Measurements from ENCODE around the gene SELENOS. TPM values are rescaled to one million over a fixed set of nuclear protein-coding genes. Genes with fewer than 3 reads are reported as not detected.

SELENOS gene
- polyA plus RNA-seq, 1 donor from 2014 or later = 136 TPM

DNA sequence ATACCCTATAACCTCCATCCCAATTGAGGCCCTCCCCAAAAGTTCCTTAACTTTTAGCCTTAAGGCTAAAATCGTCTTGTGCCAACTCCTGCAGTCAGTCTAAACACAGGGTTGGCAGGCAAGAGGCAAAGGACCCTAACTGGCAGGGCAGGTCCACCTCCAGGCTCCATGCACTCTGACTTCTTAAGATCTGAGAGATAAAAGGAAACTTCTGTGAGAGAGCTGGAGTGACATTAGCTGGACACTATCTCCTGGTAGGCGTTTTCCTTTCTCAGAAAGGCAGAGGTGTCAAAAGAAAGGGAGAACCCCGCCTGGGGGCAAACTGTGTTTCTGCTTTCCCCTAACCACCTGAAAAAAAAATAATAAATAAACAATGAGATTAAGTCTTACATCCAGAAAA is 29.0 kb downstream of the SELENOS start:
- no peaks in the 10 kb centered on the region for H4K20me1 ChIP-seq (ENCODE audit: insufficient read depth)
- no peak overlapping the region for H3K27ac ChIP-seq (ENCODE audit: low read length)
- H3K9me2 ChIP-seq (ENCODE audit: insufficient read depth, low read length) = no peaks in the 10 kb centered on the region
- H3K36me3 ChIP-seq (ENCODE audit: insufficient read depth, low read length) = no peaks in the 10 kb centered on the region
- no peak overlapping the region for H3K9ac ChIP-seq (ENCODE audit: low read length)
- peaks cover 3% of the 10 kb centered on the region for H3F3A ChIP-seq (ENCODE audit: insufficient read depth, low read length, poor library complexity, severe bottlenecking)
- H3K27me3 ChIP-seq (ENCODE audit: insufficient read depth, low read depth, low read length) = no peaks in the 10 kb centered on the region
- H3K9me3 ChIP-seq (ENCODE audit: low read length) = no peaks in the 10 kb centered on the region
- TF ChIP-seq SMC3 (conservative IDR thresholded peaks at IDR 0.05; ENCODE audit: poor library complexity) = no peak
- TF ChIP-seq EZH2 (IDR thresholded peaks at IDR 0.05; ENCODE audit: borderline replicate concordance, insufficient read depth, low read length, poor library complexity, severe bottlenecking) = no peak
- TF ChIP-seq, protein P1, sequence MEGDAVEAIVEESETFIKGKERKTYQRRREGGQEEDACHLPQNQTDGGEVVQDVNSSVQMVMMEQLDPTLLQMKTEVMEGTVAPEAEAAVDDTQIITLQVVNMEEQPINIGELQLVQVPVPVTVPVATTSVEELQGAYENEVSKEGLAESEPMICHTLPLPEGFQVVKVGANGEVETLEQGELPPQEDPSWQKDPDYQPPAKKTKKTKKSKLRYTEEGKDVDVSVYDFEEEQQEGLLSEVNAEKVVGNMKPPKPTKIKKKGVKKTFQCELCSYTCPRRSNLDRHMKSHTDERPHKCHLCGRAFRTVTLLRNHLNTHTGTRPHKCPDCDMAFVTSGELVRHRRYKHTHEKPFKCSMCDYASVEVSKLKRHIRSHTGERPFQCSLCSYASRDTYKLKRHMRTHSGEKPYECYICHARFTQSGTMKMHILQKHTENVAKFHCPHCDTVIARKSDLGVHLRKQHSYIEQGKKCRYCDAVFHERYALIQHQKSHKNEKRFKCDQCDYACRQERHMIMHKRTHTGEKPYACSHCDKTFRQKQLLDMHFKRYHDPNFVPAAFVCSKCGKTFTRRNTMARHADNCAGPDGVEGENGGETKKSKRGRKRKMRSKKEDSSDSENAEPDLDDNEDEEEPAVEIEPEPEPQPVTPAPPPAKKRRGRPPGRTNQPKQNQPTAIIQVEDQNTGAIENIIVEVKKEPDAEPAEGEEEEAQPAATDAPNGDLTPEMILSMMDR (IDR thresholded peaks at IDR 0.05; ENCODE audit: poor library complexity, severe bottlenecking) = no peak
- TF ChIP-seq MXI1 (conservative IDR thresholded peaks at IDR 0.05; ENCODE audit: poor library complexity, severe bottlenecking) = no peak
- no peak for TF ChIP-seq TAF1 (IDR thresholded peaks at IDR 0.05; ENCODE audit: low read depth)
- TF ChIP-seq, protein P2, sequence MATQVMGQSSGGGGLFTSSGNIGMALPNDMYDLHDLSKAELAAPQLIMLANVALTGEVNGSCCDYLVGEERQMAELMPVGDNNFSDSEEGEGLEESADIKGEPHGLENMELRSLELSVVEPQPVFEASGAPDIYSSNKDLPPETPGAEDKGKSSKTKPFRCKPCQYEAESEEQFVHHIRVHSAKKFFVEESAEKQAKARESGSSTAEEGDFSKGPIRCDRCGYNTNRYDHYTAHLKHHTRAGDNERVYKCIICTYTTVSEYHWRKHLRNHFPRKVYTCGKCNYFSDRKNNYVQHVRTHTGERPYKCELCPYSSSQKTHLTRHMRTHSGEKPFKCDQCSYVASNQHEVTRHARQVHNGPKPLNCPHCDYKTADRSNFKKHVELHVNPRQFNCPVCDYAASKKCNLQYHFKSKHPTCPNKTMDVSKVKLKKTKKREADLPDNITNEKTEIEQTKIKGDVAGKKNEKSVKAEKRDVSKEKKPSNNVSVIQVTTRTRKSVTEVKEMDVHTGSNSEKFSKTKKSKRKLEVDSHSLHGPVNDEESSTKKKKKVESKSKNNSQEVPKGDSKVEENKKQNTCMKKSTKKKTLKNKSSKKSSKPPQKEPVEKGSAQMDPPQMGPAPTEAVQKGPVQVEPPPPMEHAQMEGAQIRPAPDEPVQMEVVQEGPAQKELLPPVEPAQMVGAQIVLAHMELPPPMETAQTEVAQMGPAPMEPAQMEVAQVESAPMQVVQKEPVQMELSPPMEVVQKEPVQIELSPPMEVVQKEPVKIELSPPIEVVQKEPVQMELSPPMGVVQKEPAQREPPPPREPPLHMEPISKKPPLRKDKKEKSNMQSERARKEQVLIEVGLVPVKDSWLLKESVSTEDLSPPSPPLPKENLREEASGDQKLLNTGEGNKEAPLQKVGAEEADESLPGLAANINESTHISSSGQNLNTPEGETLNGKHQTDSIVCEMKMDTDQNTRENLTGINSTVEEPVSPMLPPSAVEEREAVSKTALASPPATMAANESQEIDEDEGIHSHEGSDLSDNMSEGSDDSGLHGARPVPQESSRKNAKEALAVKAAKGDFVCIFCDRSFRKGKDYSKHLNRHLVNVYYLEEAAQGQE (IDR thresholded peaks at IDR 0.05; ENCODE audit: borderline replicate concordance) = no peak
- no peak for TF ChIP-seq EP300 (conservative IDR thresholded peaks at IDR 0.05; ENCODE audit: poor library complexity, severe bottlenecking)
- TF ChIP-seq POLR2AphosphoS5 (IDR thresholded peaks at IDR 0.05) = no peak
- TF ChIP-seq RAD21 (conservative IDR thresholded peaks at IDR 0.05) = no peak
- no peak overlapping the region for H3K4me3 ChIP-seq (ENCODE audit: low read length)
- H3K4me2 ChIP-seq (ENCODE audit: low read length) = no peak overlapping the region
- no peak overlapping the region for H2AFZ ChIP-seq (ENCODE audit: low read depth, low read length)
- peaks cover 51% of the 10 kb centered on the region for H3K79me2 ChIP-seq (replicated peaks; ENCODE audit: insufficient read depth, low read length)

DNA sequence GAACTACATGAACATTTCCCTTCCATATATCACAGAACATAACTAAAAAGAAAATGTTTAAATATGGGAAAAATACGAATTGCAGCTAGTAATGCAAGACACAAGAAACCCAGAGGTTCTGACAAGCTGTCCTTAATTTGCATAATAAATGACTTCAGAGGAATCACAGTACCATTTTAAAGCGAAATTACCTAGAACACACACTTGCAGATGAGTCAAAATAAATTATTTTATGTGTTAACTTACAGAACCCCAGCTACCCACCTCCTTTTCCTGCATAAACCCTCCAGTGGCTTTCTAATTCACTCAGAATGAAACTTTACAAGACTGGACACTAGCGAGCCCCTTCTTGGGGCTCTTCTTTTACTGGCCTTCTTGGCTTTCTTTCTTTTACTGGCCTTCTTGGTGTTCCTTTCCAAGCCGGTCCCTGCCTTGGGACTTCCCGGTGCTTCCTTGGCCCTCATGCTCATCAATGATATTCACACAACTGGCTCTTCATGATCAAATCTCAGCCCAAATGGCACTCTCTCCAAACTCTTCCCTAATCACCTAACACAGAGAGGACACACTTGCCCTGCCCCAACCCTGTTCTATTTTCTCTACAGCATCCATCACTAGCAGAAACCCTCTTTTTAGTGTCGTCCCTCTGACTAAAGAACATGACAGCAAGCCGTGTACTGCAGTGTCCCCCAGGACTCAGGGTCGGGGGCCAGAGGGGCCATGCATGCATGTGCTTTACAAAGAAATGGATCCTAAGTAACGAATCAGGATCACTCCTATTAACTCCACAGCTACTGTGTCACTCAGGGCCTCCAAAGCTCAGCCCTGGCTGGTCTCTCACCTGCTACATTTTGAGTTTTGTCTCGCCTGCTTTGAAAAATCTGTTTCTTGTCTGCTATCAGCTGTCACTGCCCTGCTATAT is 30.2 kb downstream of the SELENOS start:
- no peak overlapping the region for H3K9ac ChIP-seq (ENCODE audit: low read length)
- H3K4me2 ChIP-seq (ENCODE audit: low read length) = no peak overlapping the region
- no peak overlapping the region for H3K27ac ChIP-seq (ENCODE audit: low read length)

More for the DNA sequence above, 30.2 kb downstream of the SELENOS start:
- Histone ChIP-seq H3K9me2 (ENCODE audit: insufficient read depth, low read length) (no peaks in the 10 kb centered on the region), H3K9me3 (ENCODE audit: low read length) (no peaks in the 10 kb centered on the region), H3K4me3 (ENCODE audit: low read length) (no peak overlapping the region), H4K20me1 (ENCODE audit: insufficient read depth) (no peaks in the 10 kb centered on the region), H3K36me3 (ENCODE audit: insufficient read depth, low read length) (no peaks in the 10 kb centered on the region), H3F3A (ENCODE audit: insufficient read depth, low read length, poor library complexity, severe bottlenecking) (peaks cover 3% of the 10 kb centered on the region), H3K79me2 (replicated peaks; ENCODE audit: insufficient read depth, low read length) (peaks cover 54% of the 10 kb centered on the region), H2AFZ (ENCODE audit: low read depth, low read length) (no peak overlapping the region), H3K27me3 (ENCODE audit: insufficient read depth, low read depth, low read length) (no peaks in the 10 kb centered on the region)
- TF ChIP-seq POLR2AphosphoS5 (IDR thresholded peaks at IDR 0.05) (no peak), RAD21 (conservative IDR thresholded peaks at IDR 0.05) (no peak), MXI1 (conservative IDR thresholded peaks at IDR 0.05; ENCODE audit: poor library complexity, severe bottlenecking) (no peak), SMC3 (conservative IDR thresholded peaks at IDR 0.05; ENCODE audit: poor library complexity) (no peak), EP300 (conservative IDR thresholded peaks at IDR 0.05; ENCODE audit: poor library complexity, severe bottlenecking) (no peak), TAF1 (IDR thresholded peaks at IDR 0.05; ENCODE audit: low read depth) (no peak), EZH2 (IDR thresholded peaks at IDR 0.05; ENCODE audit: borderline replicate concordance, insufficient read depth, low read length, poor library complexity, severe bottlenecking) (no peak)
- TF ChIP-seq, protein P2 (IDR thresholded peaks at IDR 0.05; ENCODE audit: borderline replicate concordance) = no peak
- TF ChIP-seq, protein P1 (IDR thresholded peaks at IDR 0.05; ENCODE audit: poor library complexity, severe bottlenecking) = no peak
